Uterus (tissue), 2 donors: ENCODE results near the gene ZDHHC7.

ENCODE experiments used
- POLR2A ChIP-seq, 2 donors: fragments of 450-650 bp; IDR thresholded peaks; one replicate each; pipeline ENCODE4 v1.6.1; 2016; ENCODE audit warnings: antibody characterized with exemption in 2 of 2, mild to moderate bottlenecking in 1 of 2, moderate library complexity in 1 of 2
- TF ChIP-seq, protein P1 (sequence below), 4 experiments: fragments of 200-600 bp in 2 of 4; fragments of 450-650 bp in 2 of 4; sonication (generic) in 2 of 4; IDR thresholded peaks; one replicate each; pipeline ENCODE4 v1.5.1; 2016 to 2019; ENCODE audit warnings: antibody characterized with exemption in 4 of 4, mild to moderate bottlenecking in 2 of 4, moderate library complexity in 1 of 4

DNA sequence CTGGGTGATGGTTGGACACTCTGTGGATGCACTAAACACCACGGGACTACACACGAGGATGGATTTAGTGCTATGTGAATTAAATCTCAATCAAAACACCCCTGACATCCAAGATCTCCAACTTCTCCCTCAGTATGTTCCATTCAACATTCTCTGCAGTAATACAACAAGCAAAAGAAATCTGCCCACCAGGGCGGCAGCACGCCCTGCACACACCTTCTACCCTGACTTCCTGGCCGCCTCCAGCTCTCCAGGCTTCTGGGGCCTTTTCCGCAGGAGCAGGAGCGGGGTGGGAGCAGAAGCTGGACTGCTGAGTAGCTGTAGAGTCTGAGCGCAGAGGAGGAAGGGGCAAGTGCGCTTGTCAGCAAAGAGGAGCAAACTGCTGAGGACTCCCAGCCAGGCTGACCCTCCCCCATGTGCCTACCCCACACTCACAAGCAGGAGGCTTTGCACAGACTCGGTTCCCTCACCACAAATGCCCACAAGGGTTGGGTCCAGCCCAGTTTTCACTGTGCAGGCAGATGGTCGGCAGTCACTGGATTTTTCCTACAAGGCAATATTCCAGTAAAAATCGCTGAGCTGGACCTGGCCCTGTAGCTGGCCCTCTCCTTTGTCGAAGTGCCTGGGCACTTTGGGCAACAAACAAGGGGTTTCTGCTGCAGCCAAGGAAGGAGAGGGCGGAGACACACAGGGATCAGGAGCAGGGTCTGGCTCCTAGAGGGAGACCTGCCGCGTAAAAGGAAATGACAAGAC is 22.8 kb downstream of the ZDHHC7 start:
- TF ChIP-seq, protein P1, sequence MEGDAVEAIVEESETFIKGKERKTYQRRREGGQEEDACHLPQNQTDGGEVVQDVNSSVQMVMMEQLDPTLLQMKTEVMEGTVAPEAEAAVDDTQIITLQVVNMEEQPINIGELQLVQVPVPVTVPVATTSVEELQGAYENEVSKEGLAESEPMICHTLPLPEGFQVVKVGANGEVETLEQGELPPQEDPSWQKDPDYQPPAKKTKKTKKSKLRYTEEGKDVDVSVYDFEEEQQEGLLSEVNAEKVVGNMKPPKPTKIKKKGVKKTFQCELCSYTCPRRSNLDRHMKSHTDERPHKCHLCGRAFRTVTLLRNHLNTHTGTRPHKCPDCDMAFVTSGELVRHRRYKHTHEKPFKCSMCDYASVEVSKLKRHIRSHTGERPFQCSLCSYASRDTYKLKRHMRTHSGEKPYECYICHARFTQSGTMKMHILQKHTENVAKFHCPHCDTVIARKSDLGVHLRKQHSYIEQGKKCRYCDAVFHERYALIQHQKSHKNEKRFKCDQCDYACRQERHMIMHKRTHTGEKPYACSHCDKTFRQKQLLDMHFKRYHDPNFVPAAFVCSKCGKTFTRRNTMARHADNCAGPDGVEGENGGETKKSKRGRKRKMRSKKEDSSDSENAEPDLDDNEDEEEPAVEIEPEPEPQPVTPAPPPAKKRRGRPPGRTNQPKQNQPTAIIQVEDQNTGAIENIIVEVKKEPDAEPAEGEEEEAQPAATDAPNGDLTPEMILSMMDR (IDR thresholded peaks at IDR 0.05) = no peak
- no peak for TF ChIP-seq POLR2A (IDR thresholded peaks at IDR 0.05)
